22Rv1 (cell line): ENCODE results near the gene LMBRD1.
A peak's percentile ranks its signal among the peaks of the same experiment; 100 is the strongest.

ENCODE experiments used
- CTCF ChIP-seq: fragments of 450-650 bp; IDR thresholded peaks from 2 replicates; pipeline ENCODE4 v1.5.1; 2017; ENCODE audit warnings: mild to moderate bottlenecking
- ZFX ChIP-seq: fragments of 450-650 bp; IDR thresholded peaks from 2 replicates; pipeline ENCODE4 v1.6.1; 2017; ENCODE audit warnings: antibody characterized with exemption, borderline replicate concordance

GRCh38 chr6:69705954-69706353, 90.9 kb downstream of the LMBRD1 start:
- 0 out of 2 replicates have a peak, but pooled peaks have one; percentile 19 for TF ChIP-seq CTCF
- TF ChIP-seq ZFX: no peak
